ENCODE data around the gene CMC1.
A peak's percentile ranks its signal among the peaks of the same experiment; 100 is the strongest.

The CMC1 gene

GRCh38 chr3:28243424-28244106 is 2.1 kb downstream of the CMC1 start:
- DNase-seq (ENCODE audit: low read depth): no peak
- no peak overlapping the region for H3K4me3 ChIP-seq (ENCODE audit: control insufficient read depth, low read depth, low read length)
- TF ChIP-seq CTCF (conservative IDR thresholded peaks at IDR 0.05; ENCODE audit: control insufficient read depth, insufficient read depth, low read depth, low read length): no peak

GRCh38 chr3:28244491-28244890 is 3.1 kb downstream of the CMC1 start:
- H3K4me3 ChIP-seq (ENCODE audit: control insufficient read depth, low read depth, low read length): no peak overlapping the region
- no peak for DNase-seq (ENCODE audit: low read depth)
- TF ChIP-seq CTCF (conservative IDR thresholded peaks at IDR 0.05; ENCODE audit: control insufficient read depth, insufficient read depth, low read depth, low read length): no peak

GRCh38 chr3:28247286-28247685 is 5.9 kb downstream of the CMC1 start:
- no peak for TF ChIP-seq CTCF (conservative IDR thresholded peaks at IDR 0.05; ENCODE audit: control insufficient read depth, insufficient read depth, low read depth, low read length)
- DNase-seq (ENCODE audit: low read depth): no peak
- H3K4me3 ChIP-seq (ENCODE audit: control insufficient read depth, low read depth, low read length): no peak overlapping the region

- no peak for TF ChIP-seq CTCF (conservative IDR thresholded peaks at IDR 0.05; ENCODE audit: control insufficient read depth, insufficient read depth, low read depth, low read length)
- DNase-seq (ENCODE audit: low read depth): peak; percentile 31
- no peak overlapping the region for H3K4me3 ChIP-seq (ENCODE audit: control insufficient read depth, low read depth, low read length)
These were observed 9.6 kb downstream of the CMC1 start for GRCh38 chr3:28250999-28251398.

GRCh38 chr3:28252001-28252431 is 10.6 kb downstream of the CMC1 start:
- no peak overlapping the region for H3K4me3 ChIP-seq (ENCODE audit: control insufficient read depth, low read depth, low read length)
- no peak for TF ChIP-seq CTCF (conservative IDR thresholded peaks at IDR 0.05; ENCODE audit: control insufficient read depth, insufficient read depth, low read depth, low read length)
- no peak for DNase-seq (ENCODE audit: low read depth)

GRCh38 chr3:28253040-28253715 is 11.8 kb downstream of the CMC1 start:
- TF ChIP-seq CTCF (conservative IDR thresholded peaks at IDR 0.05; ENCODE audit: control insufficient read depth, insufficient read depth, low read depth, low read length): no peak
- H3K4me3 ChIP-seq (ENCODE audit: control insufficient read depth, low read depth, low read length): no peak overlapping the region
- no peak for DNase-seq (ENCODE audit: low read depth)

All from fibroblast of mammary gland (primary cell).